Muscle of leg (tissue), 11 donors: Measurements from ENCODE around the gene PAXX. TPM values are rescaled to one million over a fixed set of nuclear protein-coding genes. Genes with fewer than 3 reads are reported as not detected.
"Not testable (repeated sequence)": the region's sequence is repeated elsewhere in the genome, so short reads cannot be mapped to it uniquely, and the experiment has no call there.

ENCODE experiments used
- DNase-seq: peaks from one replicate; pipeline ENCODE4 v3.0.0; 2013
- H3K27ac ChIP-seq: one replicate; pipeline ENCODE4 v1.5.1; 2013; ENCODE audit warnings: mild to moderate bottlenecking, low read length, control low read depth
- H3K27me3 ChIP-seq: one replicate; pipeline ENCODE4 v1.6.1; 2013; ENCODE audit warnings: low read length; ENCODE audit not compliant: control insufficient read depth, insufficient read depth
- H3K36me3 ChIP-seq: one replicate; pipeline ENCODE4 v1.6.1; 2013; ENCODE audit warnings: low read length; ENCODE audit not compliant: control insufficient read depth, insufficient read depth
- H3K4me1 ChIP-seq: one replicate; pipeline ENCODE4 v1.6.1; 2013; ENCODE audit warnings: low read length; ENCODE audit not compliant: control insufficient read depth, insufficient read depth
- H3K4me3 ChIP-seq: one replicate; pipeline ENCODE4 v1.5.1; 2013; ENCODE audit warnings: low read length, control low read depth
- H3K9me3 ChIP-seq: replicated peaks from 2 replicates; pipeline ENCODE4 v1.6.1; 2013; ENCODE audit warnings: low read depth, low read length; ENCODE audit not compliant: control insufficient read depth
- WGBS: methylation state at CpG from one replicate; pipeline ENCODE4 v1.1.5; 2013; ENCODE audit warnings: missing lambda C conversion rate; ENCODE audit not compliant: insufficient coverage; 5-methylcytosine and 5-hydroxymethylcytosine counted together
- polyA plus RNA-seq, 8 donors: library from polyadenylated mRNA; unstranded; fragments of 120-200 nt; gene quantifications; one replicate each; pipeline versions ENCODE4 v1.2.1 to v1.2.3, GENCODE V29; 2013; ENCODE audit warnings: inconsistent platforms in 1 of 8, low replicate concordance in 1 of 8; ENCODE audit not compliant: insufficient read length in 8 of 8, insufficient read depth in 1 of 8
- total RNA-seq: library from RNA; stranded (reverse); fragments of 120-200 nt; gene quantifications from one replicate; pipeline ENCODE4 v1.2.4, GENCODE V29; 2013

PAXX gene
- total and polyA plus RNA-seq, 9 donors, result 19.1 to 31.7 (median 27.0) TPM

GRCh38 chr9:137000177-137000930 is 8.1 kb downstream of the PAXX start:
- DNase-seq, result no peak
- H3K4me1 ChIP-seq, result peaks cover 16% of the 10 kb centered on the region

GRCh38 chr9:137001857-137002645 is 9.8 kb downstream of the PAXX start:
- peaks cover 8% of the 10 kb centered on the region for H3K4me1 ChIP-seq
- no peaks in the 10 kb centered on the region for H3K36me3 ChIP-seq
- WGBS, result 75% methylated on average over 13 of the region's 20 CpGs
- no peak overlapping the region for H3K4me3 ChIP-seq
- H3K27ac ChIP-seq, result no peak overlapping the region
- no peaks in the 10 kb centered on the region for H3K9me3 ChIP-seq
- DNase-seq, result no peak
- H3K27me3 ChIP-seq, result peaks cover 9% of the 10 kb centered on the region

More at GRCh38 chr9:137000177-137000930, 8.1 kb downstream of the PAXX start:
- Histone ChIP-seq H3K27me3 (peaks cover 25% of the 10 kb centered on the region), H3K4me3 (no peak overlapping the region), H3K9me3 (no peaks in the 10 kb centered on the region), H3K36me3 (no peaks in the 10 kb centered on the region), H3K27ac (peak overlapping the region; percentile 13)
- 67% methylated on average over 7 of the region's 10 CpGs for WGBS

- H3K27me3 ChIP-seq, result peaks cover 3% of the 10 kb centered on the region
- no peak overlapping the region for H3K4me3 ChIP-seq
- H3K4me1 ChIP-seq, result peaks cover 14% of the 10 kb centered on the region
- H3K27ac ChIP-seq, result no peak overlapping the region
- no peaks in the 10 kb centered on the region for H3K9me3 ChIP-seq
- no peak for DNase-seq
- no peaks in the 10 kb centered on the region for H3K36me3 ChIP-seq
- WGBS, result 70% methylated on average over 10 of the region's 10 CpGs
Observed at GRCh38 chr9:137002646-137003041, 10.4 kb downstream of the PAXX start.

GRCh38 chr9:137004285-137004684 is 12.1 kb downstream of the PAXX start:
- H3K4me1 ChIP-seq, result peaks cover 22% of the 10 kb centered on the region
- 24% methylated on average over 11 of the region's 17 CpGs for WGBS
- H3K27me3 ChIP-seq, H3K4me3 ChIP-seq, H3K36me3 ChIP-seq, DNase-seq, H3K27ac ChIP-seq, H3K9me3 ChIP-seq: not testable (repeated sequence)

DNA sequence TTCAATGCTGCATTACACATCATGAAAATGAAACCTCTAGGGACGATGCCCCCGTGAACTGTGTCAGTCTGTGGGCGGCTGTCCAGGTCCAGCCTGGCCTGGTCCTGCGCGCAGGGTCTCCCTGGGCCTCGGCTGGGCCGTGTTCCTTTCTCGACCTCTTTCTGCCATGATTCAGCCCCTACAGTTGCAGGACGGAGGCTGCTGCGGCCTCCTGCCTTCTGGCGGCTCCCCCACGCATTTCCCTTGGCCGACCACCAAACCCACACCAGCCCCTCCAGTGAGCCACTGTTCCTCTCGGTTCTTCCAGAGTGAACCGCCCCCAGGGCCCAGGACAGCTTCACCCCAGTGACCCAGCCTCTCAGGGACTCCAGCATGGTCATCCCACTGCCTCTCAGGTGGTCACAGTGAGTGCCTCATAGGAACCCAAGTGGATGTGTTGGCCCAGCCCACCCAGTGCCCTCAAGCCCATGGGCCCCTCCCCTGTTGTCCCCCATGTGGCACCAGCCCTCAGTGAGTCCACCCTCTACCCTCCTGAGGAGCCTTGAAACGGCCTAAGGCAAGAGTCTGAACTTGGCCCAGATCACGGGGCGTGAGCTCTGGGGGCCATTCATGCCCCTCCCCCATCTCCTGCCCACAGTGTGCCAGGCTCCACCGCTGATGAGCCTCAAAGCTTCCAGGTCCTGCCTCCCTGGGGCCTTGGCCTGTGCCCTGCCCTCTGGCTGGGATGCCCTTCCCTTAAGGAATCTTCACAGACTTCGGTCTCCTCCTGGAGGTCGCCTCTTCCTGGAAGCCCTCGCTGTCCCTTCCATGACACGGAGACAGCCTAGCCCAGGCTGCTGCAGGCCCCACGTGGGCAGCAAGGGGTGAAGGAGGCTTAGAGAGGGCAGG is 14.1 kb downstream of the PAXX start:
- 53% methylated on average over 21 of the region's 24 CpGs for WGBS
- peaks cover 9% of the 10 kb centered on the region for H3K36me3 ChIP-seq
- no peak for DNase-seq
- H3K27me3 ChIP-seq, result no peaks in the 10 kb centered on the region
- H3K4me3 ChIP-seq, result no peak overlapping the region
- H3K9me3 ChIP-seq, result no peaks in the 10 kb centered on the region
- H3K4me1 ChIP-seq, result peaks cover 22% of the 10 kb centered on the region
- no peak overlapping the region for H3K27ac ChIP-seq

DNA sequence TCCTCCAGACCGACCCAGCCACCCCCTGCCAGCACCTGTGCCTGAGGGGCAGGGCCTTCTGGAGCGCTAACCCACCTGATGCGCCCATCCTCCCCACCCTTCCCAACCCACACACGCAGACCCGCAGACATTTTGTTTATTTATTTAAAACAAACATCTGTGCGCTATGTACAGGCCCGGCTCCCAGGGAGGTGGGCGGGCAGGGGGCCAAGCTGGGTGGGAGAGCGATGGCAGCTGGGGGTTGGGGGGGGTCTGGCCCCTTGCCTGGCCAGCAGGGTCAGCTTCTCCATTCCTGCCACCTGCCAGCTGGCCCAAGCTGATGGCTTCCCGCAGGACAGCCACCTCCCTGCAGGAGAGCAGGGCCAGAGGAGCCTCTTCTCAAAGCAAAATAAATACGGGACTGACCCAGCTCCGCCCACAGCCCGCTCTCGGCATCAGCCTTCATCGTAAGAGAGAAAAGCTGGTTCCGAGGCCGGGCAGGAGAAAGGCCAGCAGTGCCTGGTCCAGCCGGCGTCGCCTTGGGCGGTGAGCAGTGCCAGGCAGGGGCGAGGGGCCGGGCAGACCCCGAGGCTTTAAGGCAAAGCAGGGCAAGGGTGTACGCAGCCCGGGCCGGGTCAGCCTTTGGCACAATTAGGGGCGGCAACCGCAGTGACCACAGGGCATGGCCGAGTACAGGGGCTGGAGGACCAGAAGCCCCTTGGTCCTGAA is 15.0 kb downstream of the PAXX start:
- 59% methylated on average over 21 of the region's 30 CpGs for WGBS
- Histone ChIP-seq H3K4me3 (no peak overlapping the region), H3K27ac (no peak overlapping the region), H3K9me3 (no peaks in the 10 kb centered on the region), H3K4me1 (peaks cover 22% of the 10 kb centered on the region), H3K27me3 (no peaks in the 10 kb centered on the region), H3K36me3 (peaks cover 15% of the 10 kb centered on the region)
- peak; percentile 57 for DNase-seq

DNA sequence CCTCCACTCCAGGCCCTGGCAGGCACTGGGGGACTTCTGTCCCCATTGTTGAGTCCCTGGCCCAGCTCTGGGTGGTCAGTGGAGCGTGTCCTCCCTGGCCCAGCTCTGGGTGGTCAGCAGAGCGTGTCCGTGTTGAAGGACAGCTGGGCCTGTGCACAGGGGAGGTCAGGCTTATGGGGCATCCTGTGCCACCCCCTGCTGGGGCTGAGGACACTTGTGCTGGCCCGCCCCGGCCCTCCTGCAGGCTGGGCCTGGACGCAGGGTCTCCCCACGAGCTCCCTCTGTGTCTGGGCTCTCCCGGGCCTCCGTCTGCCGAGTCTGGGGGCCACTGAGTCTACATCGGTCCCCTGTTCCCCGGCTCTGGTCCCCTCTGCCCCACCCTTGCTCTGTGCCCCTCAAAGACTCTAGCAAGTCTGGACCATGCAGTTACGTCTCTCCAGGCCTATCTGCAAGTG is 15.6 kb downstream of the PAXX start:
- 71% methylated on average over 12 of the region's 13 CpGs for WGBS
- Histone ChIP-seq H3K4me1 (peaks cover 22% of the 10 kb centered on the region), H3K4me3 (no peak overlapping the region), H3K27ac (no peak overlapping the region), H3K9me3 (no peaks in the 10 kb centered on the region), H3K27me3 (no peaks in the 10 kb centered on the region), H3K36me3 (peaks cover 20% of the 10 kb centered on the region)
- DNase-seq, result no peak

DNA sequence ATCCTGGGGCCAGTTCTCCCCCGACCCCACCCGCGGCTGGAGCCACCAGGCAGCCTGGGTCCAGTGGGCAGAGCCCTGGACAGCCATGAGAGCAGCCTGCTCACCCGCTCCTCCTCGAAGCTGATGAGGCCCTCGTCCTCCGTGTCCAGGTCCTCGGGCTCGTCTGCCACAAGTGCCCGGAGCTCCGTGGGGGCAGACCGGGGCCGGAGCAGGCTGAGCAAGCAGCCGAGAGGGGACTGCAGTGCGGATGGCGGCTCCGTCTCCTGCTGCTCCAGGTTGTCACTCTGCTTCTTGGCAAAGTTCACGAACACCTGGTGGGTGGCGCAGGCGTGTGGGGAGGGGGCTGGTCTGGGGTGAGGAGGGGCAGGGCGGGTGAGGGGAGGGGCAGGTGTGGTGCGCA is 16.1 kb downstream of the PAXX start:
- Histone ChIP-seq H3K4me1 (peaks cover 22% of the 10 kb centered on the region), H3K9me3 (no peaks in the 10 kb centered on the region), H3K27me3 (no peaks in the 10 kb centered on the region), H3K27ac (no peak overlapping the region), H3K4me3 (no peak overlapping the region), H3K36me3 (peaks cover 20% of the 10 kb centered on the region)
- DNase-seq, result no peak
- WGBS, result 80% methylated on average over 20 of the region's 22 CpGs

DNA sequence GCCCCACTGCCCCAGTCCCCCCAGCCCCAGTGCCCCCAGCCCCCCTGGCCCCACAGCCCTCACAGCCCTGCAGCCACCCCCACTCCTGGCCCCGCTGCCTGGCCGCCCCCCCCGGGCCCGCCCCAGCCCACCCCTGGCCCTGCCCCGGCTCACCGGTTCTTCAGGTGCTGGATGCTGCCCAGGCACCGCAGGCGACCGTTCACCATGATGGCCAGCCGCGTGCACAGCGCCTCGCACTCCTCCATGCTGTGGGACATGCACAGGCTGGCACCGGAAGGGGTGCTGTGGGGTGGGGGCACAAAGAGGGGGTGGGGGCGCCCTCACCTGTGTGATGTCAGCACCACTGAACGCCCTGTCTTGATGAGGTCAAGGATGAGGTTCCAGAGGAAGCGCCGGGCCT is 17.0 kb downstream of the PAXX start:
- H3K9me3 ChIP-seq, result no peaks in the 10 kb centered on the region
- no peaks in the 10 kb centered on the region for H3K27me3 ChIP-seq
- H3K36me3 ChIP-seq, result peaks cover 26% of the 10 kb centered on the region
- H3K27ac ChIP-seq, result no peak overlapping the region
- H3K4me3 ChIP-seq, result no peak overlapping the region
- WGBS, result 82% methylated on average over 12 of the region's 18 CpGs
- DNase-seq, result no peak
- peaks cover 22% of the 10 kb centered on the region for H3K4me1 ChIP-seq
